LNCAP (cell line): ENCODE data around the gene FAM50A.

Experiments used
- TF ChIP-seq, protein P1 (sequence below): fragments of 450-650 bp; IDR thresholded peaks from 2 replicates; pipeline ENCODE4 v1.5.1; 2017; ENCODE audit warnings: mild to moderate bottlenecking

FAM50A gene

GRCh38 chrX:154426916-154427770, 16.8 kb upstream of the FAM50A start:
- TF ChIP-seq, protein P1, sequence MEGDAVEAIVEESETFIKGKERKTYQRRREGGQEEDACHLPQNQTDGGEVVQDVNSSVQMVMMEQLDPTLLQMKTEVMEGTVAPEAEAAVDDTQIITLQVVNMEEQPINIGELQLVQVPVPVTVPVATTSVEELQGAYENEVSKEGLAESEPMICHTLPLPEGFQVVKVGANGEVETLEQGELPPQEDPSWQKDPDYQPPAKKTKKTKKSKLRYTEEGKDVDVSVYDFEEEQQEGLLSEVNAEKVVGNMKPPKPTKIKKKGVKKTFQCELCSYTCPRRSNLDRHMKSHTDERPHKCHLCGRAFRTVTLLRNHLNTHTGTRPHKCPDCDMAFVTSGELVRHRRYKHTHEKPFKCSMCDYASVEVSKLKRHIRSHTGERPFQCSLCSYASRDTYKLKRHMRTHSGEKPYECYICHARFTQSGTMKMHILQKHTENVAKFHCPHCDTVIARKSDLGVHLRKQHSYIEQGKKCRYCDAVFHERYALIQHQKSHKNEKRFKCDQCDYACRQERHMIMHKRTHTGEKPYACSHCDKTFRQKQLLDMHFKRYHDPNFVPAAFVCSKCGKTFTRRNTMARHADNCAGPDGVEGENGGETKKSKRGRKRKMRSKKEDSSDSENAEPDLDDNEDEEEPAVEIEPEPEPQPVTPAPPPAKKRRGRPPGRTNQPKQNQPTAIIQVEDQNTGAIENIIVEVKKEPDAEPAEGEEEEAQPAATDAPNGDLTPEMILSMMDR: no peak

- TF ChIP-seq, protein P1: no peak
Measured at GRCh38 chrX:154428176-154429171, 15.5 kb upstream of the FAM50A start, which contains the start of gene ATP6AP1. TSS of gene ATP6AP1 (plus strand) at chrX:154428677. CDS start at chrX:154428693, 16 bp downstream.

DNA sequence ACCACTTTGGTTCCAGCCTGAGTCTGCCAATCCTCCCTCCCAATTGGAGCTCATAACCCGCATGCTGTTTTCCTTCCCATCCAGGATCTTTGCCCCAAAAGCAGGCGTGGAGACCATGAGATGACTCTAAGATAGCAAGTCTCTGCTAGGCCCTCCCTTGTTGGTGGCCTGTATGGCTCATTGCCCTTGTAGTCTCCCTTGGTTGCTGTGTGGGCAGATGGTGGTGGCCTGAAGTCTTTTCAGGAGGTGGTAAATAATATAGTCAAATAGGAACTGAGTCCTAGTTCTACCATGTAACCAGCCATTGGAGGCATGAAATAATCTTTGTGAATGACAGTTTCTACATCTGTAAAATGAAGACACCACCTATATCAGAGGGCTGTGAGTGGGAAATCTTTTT, 14.2 kb upstream of the FAM50A start:
- TF ChIP-seq, protein P1: no peak

GRCh38 chrX:154430479-154430878, 13.5 kb upstream of the FAM50A start:
- TF ChIP-seq, protein P1: no peak

DNA sequence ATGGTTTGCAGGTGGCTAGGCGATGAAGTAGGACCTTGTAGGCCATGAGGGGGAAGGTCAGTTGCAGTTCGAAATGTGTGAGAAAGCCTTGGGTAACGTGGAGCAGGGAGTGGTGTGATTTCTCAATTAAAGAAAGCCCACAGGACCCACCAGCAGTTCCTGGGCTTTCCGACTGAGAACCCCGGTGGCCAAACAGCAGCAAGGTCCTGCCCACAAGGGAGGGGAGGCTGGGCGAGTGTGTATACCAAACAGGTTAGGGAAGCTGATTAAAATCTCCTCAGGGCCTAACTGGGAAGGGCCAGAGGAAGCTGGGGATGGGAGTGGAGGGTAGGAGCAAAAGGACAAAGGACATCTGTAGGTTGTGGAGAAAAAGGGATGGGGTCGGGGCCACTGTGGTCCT, 13.0 kb upstream of the FAM50A start:
- TF ChIP-seq, protein P1: no peak

- TF ChIP-seq, protein P1: no peak
Measured at GRCh38 chrX:154431341-154431740, 12.6 kb upstream of the FAM50A start.

DNA sequence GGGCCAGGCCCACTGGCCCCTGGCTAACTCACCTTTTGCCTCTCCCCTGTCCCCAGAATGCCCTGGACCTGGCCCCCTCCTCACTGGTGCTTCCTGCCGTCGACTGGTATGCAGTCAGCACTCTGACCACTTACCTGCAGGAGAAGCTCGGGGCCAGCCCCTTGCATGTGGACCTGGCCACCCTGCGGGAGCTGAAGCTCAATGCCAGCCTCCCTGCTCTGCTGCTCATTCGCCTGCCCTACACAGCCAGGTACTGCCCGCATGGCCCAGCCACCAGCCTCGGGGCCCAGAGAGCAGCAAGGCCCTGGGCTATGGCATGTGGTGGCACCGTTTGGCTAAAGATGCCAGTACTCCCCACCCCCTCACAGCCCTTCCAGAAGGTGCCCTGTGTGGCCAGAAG, 11.7 kb upstream of the FAM50A start:
- TF ChIP-seq, protein P1: no peak
